H9 (cell line): ENCODE results near the gene ZMYM3. TPM values are rescaled to one million over a fixed set of nuclear protein-coding genes. Genes with fewer than 3 reads are reported as not detected.

ENCODE experiments used
- DNase-seq: peaks from one replicate; pipeline ENCODE4 v3.0.0-alpha.2; 2017
- H2AFZ ChIP-seq: one replicate; pipeline ENCODE4 v1.6.1; 2013; ENCODE audit warnings: mild to moderate bottlenecking, low read length, control low read depth, moderate library complexity
- H2AK5ac ChIP-seq: 2 replicates; pipeline ENCODE4 v1.6.1; 2013; ENCODE audit warnings: low read length, control low read depth, mixed read lengths; ENCODE audit not compliant: insufficient read length
- H2BK120ac ChIP-seq: one replicate; pipeline ENCODE4 v1.6.1; 2013; ENCODE audit warnings: low read depth, mild to moderate bottlenecking, low read length, control low read depth, inconsistent platforms; ENCODE audit not compliant: poor library complexity, severe bottlenecking
- H2BK12ac ChIP-seq: 2 replicates; pipeline ENCODE4 v1.6.1; 2013; ENCODE audit warnings: low read length, control low read depth, mixed read lengths, low read depth; ENCODE audit not compliant: insufficient read length
- H2BK15ac ChIP-seq: 2 replicates; pipeline ENCODE4 v1.6.1; 2013; ENCODE audit warnings: low read depth, low read length, control low read depth
- H2BK20ac ChIP-seq: one replicate; pipeline ENCODE4 v1.6.1; 2013; ENCODE audit warnings: low read depth, mild to moderate bottlenecking, low read length, control low read depth, inconsistent platforms; ENCODE audit not compliant: poor library complexity, severe bottlenecking
- H2BK5ac ChIP-seq: 2 replicates; pipeline ENCODE4 v1.6.1; 2013; ENCODE audit warnings: low read length, control low read depth, mixed read lengths; ENCODE audit not compliant: insufficient read length
- H3K14ac ChIP-seq: 2 replicates; pipeline ENCODE4 v1.6.1; 2013; ENCODE audit warnings: low read length, control low read depth; ENCODE audit not compliant: insufficient read depth
- H3K18ac ChIP-seq: 2 replicates; pipeline ENCODE4 v1.6.1; 2013; ENCODE audit warnings: low read depth, mild to moderate bottlenecking, mixed read lengths, low read length, control low read depth; ENCODE audit not compliant: insufficient read length
- H3K23ac ChIP-seq: 2 replicates; pipeline ENCODE4 v1.6.1; 2013; ENCODE audit warnings: low read length, control low read depth, mixed read lengths, low read depth; ENCODE audit not compliant: insufficient read length
- H3K23me2 ChIP-seq: 2 replicates; pipeline ENCODE4 v1.6.1; 2013; ENCODE audit warnings: low read depth, mild to moderate bottlenecking, mixed read lengths, low read length, control low read depth; ENCODE audit not compliant: insufficient read length, poor library complexity, severe bottlenecking
- H3K27ac ChIP-seq: 2 replicates; pipeline ENCODE4 v1.5.1; 2013; ENCODE audit warnings: low read length, control low read depth, mixed read lengths, low read depth; ENCODE audit not compliant: insufficient read length
- H3K27me3 ChIP-seq: 2 replicates; pipeline ENCODE4 v1.6.1; 2013; ENCODE audit warnings: low read length, control low read depth, inconsistent platforms; ENCODE audit not compliant: insufficient read depth
- H3K4ac ChIP-seq: 2 replicates; pipeline ENCODE4 v1.6.1; 2013; ENCODE audit warnings: low read depth, mild to moderate bottlenecking, control low read depth, inconsistent platforms, low read length, moderate library complexity
- H3K4me1 ChIP-seq: 2 replicates; pipeline ENCODE4 v1.6.1; 2013; ENCODE audit warnings: low read length, control low read depth, inconsistent platforms; ENCODE audit not compliant: insufficient read depth
- H3K4me2 ChIP-seq: 2 replicates; pipeline ENCODE4 v1.6.1; 2013; ENCODE audit warnings: low read length, control low read depth, mixed read lengths; ENCODE audit not compliant: insufficient read length, insufficient read depth
- H3K56ac ChIP-seq: 2 replicates; pipeline ENCODE4 v1.6.1; 2013; ENCODE audit warnings: low read depth, mild to moderate bottlenecking, mixed read lengths, low read length, control low read depth; ENCODE audit not compliant: insufficient read length
- H3K79me1 ChIP-seq: 2 replicates; pipeline ENCODE4 v1.6.1; 2013; ENCODE audit warnings: low read depth, mild to moderate bottlenecking, moderate library complexity, low read length, control low read depth, inconsistent platforms; ENCODE audit not compliant: insufficient read depth, poor library complexity, severe bottlenecking
- H3K79me2 ChIP-seq: 2 replicates; pipeline ENCODE4 v1.6.1; 2013; ENCODE audit warnings: low read length, control low read depth, inconsistent platforms; ENCODE audit not compliant: insufficient read depth
- H3K9ac ChIP-seq: 2 replicates; pipeline ENCODE4 v1.6.1; 2013; ENCODE audit warnings: low read length, control low read depth, mixed read lengths; ENCODE audit not compliant: insufficient read length; ENCODE audit errors: extremely low read depth
- H3K9me3 ChIP-seq: one replicate; pipeline ENCODE4 v1.6.1; 2013; ENCODE audit warnings: low read depth, low read length, inconsistent platforms; ENCODE audit not compliant: control insufficient read depth
- H3T11ph ChIP-seq: one replicate; pipeline ENCODE4 v1.6.1; 2013; ENCODE audit warnings: mild to moderate bottlenecking, low read length, control low read depth, inconsistent platforms
- H4K20me1 ChIP-seq: one replicate; pipeline ENCODE4 v1.6.1; 2013; ENCODE audit not compliant: control insufficient read depth, insufficient read length, insufficient read depth
- H4K5ac ChIP-seq: 2 replicates; pipeline ENCODE4 v1.6.1; 2013; ENCODE audit warnings: low read depth, mild to moderate bottlenecking, mixed read lengths, low read length, control low read depth; ENCODE audit not compliant: insufficient read length
- H4K8ac ChIP-seq: replicated peaks from 2 replicates; pipeline ENCODE4 v1.6.1; 2013; ENCODE audit warnings: low read length, control low read depth, mixed read lengths, low read depth; ENCODE audit not compliant: insufficient read length
- H4K91ac ChIP-seq: 2 replicates; pipeline ENCODE4 v1.6.1; 2013; ENCODE audit warnings: low read depth, mild to moderate bottlenecking, moderate library complexity, mixed read lengths, low read length, control low read depth; ENCODE audit not compliant: insufficient read length
- H3K27ac Mint-ChIP-seq, 3 experiments: 2 replicates in 2 of 3; 3 replicates in 1 of 3; pipeline ENCODE4 v1.8.0; 2020 to 2021; ENCODE audit warnings: mixed read lengths in 3 of 3, mild to moderate bottlenecking in 1 of 3, moderate library complexity in 1 of 3
- H3K27me3 Mint-ChIP-seq: 2 replicates; pipeline ENCODE4 v1.8.0; 2021; ENCODE audit warnings: low read depth, mild to moderate bottlenecking, moderate library complexity, mixed read lengths
- H3K36me3 Mint-ChIP-seq, 3 experiments: 2 replicates in 2 of 3; 3 replicates in 1 of 3; pipeline ENCODE4 v1.8.0; 2020 to 2021; ENCODE audit warnings: low read depth in 3 of 3, mixed read lengths in 3 of 3; ENCODE audit not compliant: insufficient read depth in 1 of 3
- H3K4me1 Mint-ChIP-seq, 2 experiments: 2 replicates each; pipeline ENCODE4 v1.8.0; 2020; ENCODE audit warnings: mixed read lengths in 2 of 2
- H3K4me3 Mint-ChIP-seq, 2 experiments: 2 replicates in 1 of 2; 3 replicates in 1 of 2; pipeline ENCODE4 v1.8.0; 2020 to 2021; ENCODE audit warnings: mild to moderate bottlenecking in 2 of 2, mixed read lengths in 2 of 2, moderate library complexity in 1 of 2
- H3K9me3 Mint-ChIP-seq, 2 experiments: 2 replicates in 1 of 2; 3 replicates in 1 of 2; pipeline ENCODE4 v1.8.0; 2020; ENCODE audit warnings: mild to moderate bottlenecking in 2 of 2, mixed read lengths in 2 of 2, moderate library complexity in 1 of 2
- WGBS: extraction: QIAGEN DNeasy Blood & Tissue Kit; methylation state at CpG from one replicate; pipeline ENCODE4 v1.1.7; 2013; ENCODE audit warnings: missing lambda C conversion rate, low lambda C conversion rate, mixed read lengths; ENCODE audit not compliant: insufficient read length; ENCODE audit errors: extremely low coverage; 5-methylcytosine and 5-hydroxymethylcytosine counted together
- total RNA-seq: library from RNA; stranded (reverse); gene quantifications from 2 replicates; pipeline ENCODE4 v1.2.1, GENCODE V29; 2021
- TF ChIP-seq, protein P1 (sequence below): fragments of 200-600 bp; sonication (generic); conservative IDR thresholded peaks from 3 replicates; pipeline ENCODE4 v1.8.0; 2021; ENCODE audit warnings: antibody characterized with exemption, mild to moderate bottlenecking

ZMYM3 gene
- total RNA-seq, 1 experiment from 2014 or later, result 86.5 TPM

DNA sequence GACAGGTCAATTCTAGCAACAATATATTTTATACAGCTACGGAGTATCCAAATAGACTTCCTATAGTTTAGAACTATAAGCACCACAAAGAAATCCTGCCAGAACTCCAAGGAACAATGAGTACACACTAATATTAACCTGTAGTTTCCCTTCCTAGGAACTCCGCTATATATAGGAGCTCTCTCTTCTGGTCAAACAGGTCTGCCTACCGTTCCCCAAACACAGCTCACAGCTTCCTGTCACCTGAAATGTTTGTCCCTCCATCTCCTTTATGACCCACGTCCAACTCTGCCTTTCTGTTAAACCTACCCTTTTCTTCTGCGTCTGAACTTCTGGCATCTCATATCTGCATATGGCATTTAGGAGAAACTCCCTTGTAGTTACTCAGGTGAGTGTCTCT is 41.4 kb downstream of the ZMYM3 start:
- Histone ChIP-seq H4K20me1 (no peaks in the 10 kb centered on the region), H2BK15ac (no peak overlapping the region), H3K23me2 (no peaks in the 10 kb centered on the region), H3K79me1 (no peaks in the 10 kb centered on the region), H2BK20ac (no peak overlapping the region), H4K5ac (no peak overlapping the region), H3K4me1 (no peaks in the 10 kb centered on the region), H2AFZ (no peak overlapping the region), H3K9me3 (peaks cover 27% of the 10 kb centered on the region), H2AK5ac (no peak overlapping the region), H3K27ac (no peak overlapping the region), H3K27me3 (no peaks in the 10 kb centered on the region), H2BK5ac (no peak overlapping the region), H4K8ac (no peak overlapping the region), H3K23ac (no peak overlapping the region), H3K56ac (no peak overlapping the region), H2BK120ac (no peak overlapping the region), H3K4me2 (no peak overlapping the region), H3K4ac (no peak overlapping the region), H4K91ac (no peak overlapping the region), H3K79me2 (no peaks in the 10 kb centered on the region), H3K14ac (no peak overlapping the region), H3K18ac (no peak overlapping the region), H3T11ph (no peak overlapping the region), H2BK12ac (no peak overlapping the region), H3K9ac (no peak overlapping the region)
- H3K4me3 Mint-ChIP-seq, result no peak overlapping the region
- no peak overlapping the region for H3K27ac Mint-ChIP-seq
- H3K27me3 Mint-ChIP-seq, result peaks cover 5% of the 10 kb centered on the region
- no peak for DNase-seq
- TF ChIP-seq, protein P1, sequence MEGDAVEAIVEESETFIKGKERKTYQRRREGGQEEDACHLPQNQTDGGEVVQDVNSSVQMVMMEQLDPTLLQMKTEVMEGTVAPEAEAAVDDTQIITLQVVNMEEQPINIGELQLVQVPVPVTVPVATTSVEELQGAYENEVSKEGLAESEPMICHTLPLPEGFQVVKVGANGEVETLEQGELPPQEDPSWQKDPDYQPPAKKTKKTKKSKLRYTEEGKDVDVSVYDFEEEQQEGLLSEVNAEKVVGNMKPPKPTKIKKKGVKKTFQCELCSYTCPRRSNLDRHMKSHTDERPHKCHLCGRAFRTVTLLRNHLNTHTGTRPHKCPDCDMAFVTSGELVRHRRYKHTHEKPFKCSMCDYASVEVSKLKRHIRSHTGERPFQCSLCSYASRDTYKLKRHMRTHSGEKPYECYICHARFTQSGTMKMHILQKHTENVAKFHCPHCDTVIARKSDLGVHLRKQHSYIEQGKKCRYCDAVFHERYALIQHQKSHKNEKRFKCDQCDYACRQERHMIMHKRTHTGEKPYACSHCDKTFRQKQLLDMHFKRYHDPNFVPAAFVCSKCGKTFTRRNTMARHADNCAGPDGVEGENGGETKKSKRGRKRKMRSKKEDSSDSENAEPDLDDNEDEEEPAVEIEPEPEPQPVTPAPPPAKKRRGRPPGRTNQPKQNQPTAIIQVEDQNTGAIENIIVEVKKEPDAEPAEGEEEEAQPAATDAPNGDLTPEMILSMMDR, result no peak
- WGBS, result no CpG with 5 or more reads among the region's 5 CpGs
- peaks cover 0 to 7% (median 4%) of the 10 kb centered on the region in 3 experiments; a peak in 6 of 7 replicates for H3K36me3 Mint-ChIP-seq
- H3K9me3 Mint-ChIP-seq, result peaks cover 72 to 77% of the 10 kb centered on the region in 2 experiments
- H3K4me1 Mint-ChIP-seq, result peaks cover 10 to 27% of the 10 kb centered on the region in 2 experiments
